Head of caudate nucleus (tissue), 42 donors: ENCODE results near the gene RPS19BP1.
"Not testable (repeated sequence)": the region's sequence is repeated elsewhere in the genome, so short reads cannot be mapped to it uniquely, and the experiment has no call there.

Experiments
- DNase-seq, 42 donors: peaks; one replicate each; pipeline versions ENCODE4 v3.0.0 to v3.0.0-alpha.2; 2020 to 2021; ENCODE audit warnings: mixed read lengths in 7 of 42
- intact Hi-C: fragments of 100-400 bp; cut with DNase I; formaldehyde crosslinking; loops from one replicate; pipeline ENCODE4 v1.15.0; 2022

The RPS19BP1 gene

GRCh38 chr22:39520226-39521105, 12.1 kb downstream of the RPS19BP1 start, which contains the start of gene ATF4:
TSS of gene ATF4 (plus strand) at chr22:39520562. CDS start at chr22:39521446, 884 bp downstream.
- peak; percentile 86 to 98 (median 94) for DNase-seq
- intact Hi-C loops = loop anchor here (2.0 kb wide), 1 partner anchor 18 kb away; the partner anchor contains the start of gene MIEF1

GRCh38 chr22:39519681-39520225, 12.8 kb downstream of the RPS19BP1 start:
- peak; percentile 74 to 97 (median 92) for DNase-seq
- intact Hi-C loops = loop anchor here (2.0 kb wide), 1 partner anchor 17 kb away; the partner anchor contains the start of gene MIEF1

- DNase-seq = no peak
Measured at GRCh38 chr22:39518996-39519680, 13.4 kb downstream of the RPS19BP1 start.

GRCh38 chr22:39518144-39518786, 14.3 kb downstream of the RPS19BP1 start:
- intact Hi-C loops = no loop called here
- DNase-seq = no peak

More at GRCh38 chr22:39518996-39519680, 13.4 kb downstream of the RPS19BP1 start:
- intact Hi-C loops = no loop called here

- no peak for DNase-seq
- intact Hi-C loops = no loop called here
Measured at GRCh38 chr22:39517470-39517869, 15.1 kb downstream of the RPS19BP1 start.

GRCh38 chr22:39515266-39516050, 17.1 kb downstream of the RPS19BP1 start:
- no peak for DNase-seq
- intact Hi-C loops = no loop called here

GRCh38 chr22:39514373-39514973, 18.1 kb downstream of the RPS19BP1 start:
- intact Hi-C loops = no loop called here
- peak in 39 of 42 donors; percentile 57 to 91 (median 79) for DNase-seq

- intact Hi-C loops = no loop called here
- DNase-seq = peak in 1 of 42 donors; percentile 31
Measured at GRCh38 chr22:39513791-39514190, 18.8 kb downstream of the RPS19BP1 start.

GRCh38 chr22:39512026-39512425, 20.5 kb downstream of the RPS19BP1 start:
- no peak for DNase-seq
- intact Hi-C loops = no loop called here

GRCh38 chr22:39511226-39511625, 21.3 kb downstream of the RPS19BP1 start:
- no peak for DNase-seq
- intact Hi-C loops = no loop called here

GRCh38 chr22:39510529-39511149, 21.9 kb downstream of the RPS19BP1 start:
- intact Hi-C loops = no loop called here
- no peak for DNase-seq

- intact Hi-C loops = no loop called here
- DNase-seq = no peak
Measured at GRCh38 chr22:39508393-39508792, 24.2 kb downstream of the RPS19BP1 start.

GRCh38 chr22:39507021-39507420, 25.5 kb downstream of the RPS19BP1 start:
- DNase-seq, intact Hi-C loops: not testable (repeated sequence)

GRCh38 chr22:39504071-39504470, 28.5 kb downstream of the RPS19BP1 start:
- DNase-seq = no peak
- intact Hi-C loops = loop anchor here (5.0 kb wide), 1 partner anchor 107 kb away; the partner anchor contains the start of gene TAB1

GRCh38 chr22:39503630-39504029, 28.9 kb downstream of the RPS19BP1 start:
- DNase-seq = no peak
- intact Hi-C loops = loop anchor here (2.0 to 5.0 kb wide), 2 partner anchors 17 to 106 kb away; partner anchors contain the start of genes ATF4 and TAB1

GRCh38 chr22:39502789-39503409, 29.6 kb downstream of the RPS19BP1 start:
- intact Hi-C loops = loop anchor here (2.0 to 5.0 kb wide), 2 partner anchors 18 to 106 kb away; partner anchors contain the start of genes ATF4 and TAB1
- DNase-seq = no peak
